GM12878 (cell line): ENCODE data around the gene ARL15. TPM values are rescaled to one million over a fixed set of nuclear protein-coding genes. Genes with fewer than 3 reads are reported as not detected.

Source experiments
- ATAC-seq: fragments of 200-7000 bp; cut with Tn5 transposase; 3 replicates; pipeline ENCODE4 v1.9.1; 2020; ENCODE audit warnings: mild to moderate bottlenecking, moderate library complexity
- BruUV-seq: library from RNA; stranded (reverse); fragments of 400-500 nt; replicated peaks from 2 replicates; lab custom pipeline; 2021; lab: Mats Ljungman, UMichigan
- CTCF ChIA-PET: fragments of 300-600 bp; sonication (Branson Sonifier 250); formaldehyde crosslinking; extraction: SDS; loops from one replicate; lab custom pipeline; 2021; ENCODE audit warnings: inconsistent platforms; lab: Yijun Ruan, JAX
- POLR2A ChIA-PET: fragments of 350-600 bp; formaldehyde crosslinking; extraction: SDS; loops from one replicate; lab custom pipeline; 2021; ENCODE audit warnings: inconsistent platforms; lab: Charles Lee
- RAD21 ChIA-PET: fragments of 300-600 bp; sonication (Branson Sonifier 250); formaldehyde crosslinking; loops from one replicate; lab custom pipeline; 2023; ENCODE audit warnings: antibody characterized with exemption; ENCODE audit not compliant: unreplicated experiment; lab: Charles Lee
- SMC1A ChIA-PET: fragments of 300-600 bp; sonication (Branson Sonifier 250); formaldehyde crosslinking; loops from one replicate; lab custom pipeline; 2023; ENCODE audit not compliant: unreplicated experiment, uncharacterized antibody; lab: Charles Lee
- DNase-seq: peaks from one replicate; pipeline ENCODE4 v3.0.0-alpha.2; 2011; ENCODE audit warnings: low read depth, low spot score
- FAIRE-seq: peaks from 3 replicates; lab custom pipeline; 2011; peaks lifted over from hg19 to GRCh38; lab: Jason Lieb, UNC
- H2AFZ ChIP-seq: 2 replicates; pipeline ENCODE4 v1.6.0; 2011; ENCODE audit warnings: low read depth, low read length, control low read depth; ENCODE audit not compliant: control insufficient read depth
- H3K27ac ChIP-seq: 2 replicates; pipeline ENCODE4 v1.5.1; 2011; ENCODE audit warnings: control low read depth; ENCODE audit not compliant: control insufficient read depth, insufficient read depth
- H3K27me3 ChIP-seq, 2 experiments: replicated peaks in 1 of 2; 2 replicates each; pipeline versions ENCODE4 v1.6.0 to v1.6.1; 2011; ENCODE audit warnings: low read length in 1 of 2; ENCODE audit not compliant: control insufficient read depth in 2 of 2, insufficient read depth in 2 of 2
- H3K36me3 ChIP-seq, 2 experiments: 2 replicates each; pipeline ENCODE4 v1.5.1; 2011; ENCODE audit warnings: low read length in 1 of 2; ENCODE audit not compliant: control insufficient read depth in 2 of 2, insufficient read depth in 2 of 2
- H3K4me1 ChIP-seq: 2 replicates; pipeline ENCODE4 v1.6.1; 2011; ENCODE audit warnings: mild to moderate bottlenecking, low read length, moderate library complexity, mixed read lengths; ENCODE audit not compliant: control insufficient read depth, insufficient read depth
- H3K4me2 ChIP-seq: 2 replicates; pipeline ENCODE4 v1.6.0; 2011; ENCODE audit warnings: control low read depth; ENCODE audit not compliant: control insufficient read depth, insufficient read depth
- H3K4me3 ChIP-seq: fragments of 200-600 bp; sonication (generic); 2 replicates; pipeline ENCODE4 v1.5.1; 2016
- H3K79me2 ChIP-seq: 2 replicates; pipeline ENCODE4 v1.6.0; 2011; ENCODE audit warnings: low read length; ENCODE audit not compliant: control insufficient read depth, insufficient read depth
- H3K9ac ChIP-seq: 2 replicates; pipeline ENCODE4 v1.8.0; 2011; ENCODE audit warnings: low read length, control low read depth, mixed read lengths; ENCODE audit not compliant: control insufficient read depth, insufficient read depth
- H3K9me3 ChIP-seq: replicated peaks from 3 replicates; pipeline ENCODE4 v1.5.1; 2011; ENCODE audit warnings: mild to moderate bottlenecking, low read length; ENCODE audit not compliant: control insufficient read depth, insufficient read depth
- H4K20me1 ChIP-seq: 2 replicates; pipeline ENCODE4 v1.6.0; 2011; ENCODE audit not compliant: control insufficient read depth, insufficient read depth
- BMI1 ChIP-seq: fragments of 450-650 bp; IDR thresholded peaks from 2 replicates; pipeline ENCODE4 v1.6.1; 2016; ENCODE audit warnings: mild to moderate bottlenecking, moderate library complexity, borderline replicate concordance
- CBX3 ChIP-seq: fragments of 200-600 bp; sonication (generic); IDR thresholded peaks from 2 replicates; pipeline ENCODE4 v1.6.1; 2016; ENCODE audit warnings: low read depth, borderline replicate concordance
- ETV6 ChIP-seq, 2 experiments: fragments of 450-650 bp in 1 of 2; IDR thresholded peaks in 1 of 2; conservative IDR thresholded peaks in 1 of 2; 2 replicates each; pipeline ENCODE4 v1.6.1; 2014; ENCODE audit warnings: antibody characterized with exemption in 1 of 2, borderline replicate concordance in 1 of 2, low read depth in 1 of 2, mild to moderate bottlenecking in 1 of 2, moderate library complexity in 1 of 2
- MEF2B ChIP-seq: fragments of 450-650 bp; IDR thresholded peaks from 2 replicates; pipeline ENCODE4 v1.6.1; 2018; ENCODE audit warnings: mild to moderate bottlenecking, moderate library complexity; ENCODE audit not compliant: partially characterized antibody, poor library complexity, severe bottlenecking
- POLR2AphosphoS5 ChIP-seq: IDR thresholded peaks from 2 replicates; pipeline ENCODE4 v1.6.1; 2011; ENCODE audit warnings: mild to moderate bottlenecking, low read length, inconsistent platforms
- RAD21 ChIP-seq: IDR thresholded peaks from 2 replicates; pipeline ENCODE4 v1.6.1; 2011; ENCODE audit warnings: mild to moderate bottlenecking, low read depth, low read length, moderate library complexity; ENCODE audit not compliant: insufficient read depth
- RELB ChIP-seq: fragments of 450-650 bp; IDR thresholded peaks from 2 replicates; pipeline ENCODE4 v1.6.1; 2017; ENCODE audit warnings: low read depth, mild to moderate bottlenecking, moderate library complexity
- SIN3A ChIP-seq: IDR thresholded peaks from 2 replicates; pipeline ENCODE4 v1.6.1; 2012; ENCODE audit warnings: low read depth, low read length, improper control_type of control experiment
- TBL1XR1 ChIP-seq: IDR thresholded peaks from 2 replicates; pipeline ENCODE4 v1.6.1; 2012; ENCODE audit warnings: low read depth, low read length, improper control_type of control experiment
- ZNF687 ChIP-seq: fragments of 450-650 bp; IDR thresholded peaks from 2 replicates; pipeline ENCODE4 v1.6.1; 2017; ENCODE audit warnings: mild to moderate bottlenecking, moderate library complexity
- WGBS: methylation state at CpG from one replicate; pipeline ENCODE4 v1.1.6; 2016; ENCODE audit warnings: low lambda C conversion rate; ENCODE audit not compliant: insufficient replicate concordance, insufficient coverage; ENCODE audit errors: missing lambda C conversion rate; 5-methylcytosine and 5-hydroxymethylcytosine counted together
- in situ Hi-C: fragments of 300-500 bp; cut with MboI; formaldehyde crosslinking; loops from 9 replicates; pipeline ENCODE4 v1.14.3; 2018; ENCODE audit warnings: mixed read lengths
- intact Hi-C: fragments of 100-400 bp; cut with micrococcal nuclease; formaldehyde crosslinking; loops from one replicate; pipeline ENCODE4 v1.14.2; 2022; ENCODE audit not compliant: unreplicated experiment
- polyA plus RNA-seq, 11 experiments: library from polyadenylated mRNA; depleted of rRNA in 4 of 11; unstranded in 6 of 11; stranded (reverse) in 5 of 11; fragments of >200 nt; fragmentation: Nextera tagmentation in 4 of 11; fragmentation: Illumina TruSeq in 1 of 11; extraction: Ambion mirVana in 4 of 11; extraction: Trizol in 1 of 11; gene quantifications; 1 replicate in 1 of 11; 2 replicates in 10 of 11; pipeline versions ENCODE4 v1.2.1 to v1.2.3, GENCODE V29; 2011 to 2016; ENCODE audit warnings: inconsistent platforms in 2 of 11, missing spikeins in 2 of 11, low read depth in 1 of 11
- total RNA-seq, 4 experiments: library from RNA; depleted of rRNA in 3 of 4; stranded (reverse); fragments of >200 nt in 3 of 4; fragmentation: Illumina TruSeq in 1 of 4; extraction: Trizol in 1 of 4; gene quantifications; 2 replicates each; pipeline versions ENCODE4 v1.2.1 to v1.2.3, GENCODE V29; 2013 to 2021

Gene ARL15
- total and polyA plus RNA-seq, 10 of the 15 experiments (the other 5 are each of a cell fraction or from before 2014, with no cell fraction given) = 3.6 to 11.0 (median 7.7) TPM

- ChIA-PET SMC1A (interaction anchor here (0.6 to 1.4 kb wide), 2 partner anchors 13 to 214 kb away, joined by 3 to 5 read pairs; no protein-coding TSS in a partner anchor), POLR2A (no interaction called here), CTCF (no interaction called here), RAD21 (no interaction called here)
- Histone ChIP-seq H3K4me2 (no peak overlapping the region), H3K9ac (no peak overlapping the region), H3K27ac (no peak overlapping the region), H2AFZ (no peak overlapping the region), H3K27me3 (no peaks in the 10 kb centered on the region), H3K9me3 (no peaks in the 10 kb centered on the region), H4K20me1 (no peaks in the 10 kb centered on the region; the same call in 1 of the 2 replicates), H3K36me3 (no peaks in the 10 kb centered on the region), H3K4me1 (no peaks in the 10 kb centered on the region), H3K79me2 (no peaks in the 10 kb centered on the region), H3K4me3 (no peak overlapping the region)
- FAIRE-seq = no peak
- 73% methylated on average over 1 of the region's 1 CpG for WGBS
- no peak for DNase-seq
- intact Hi-C loops (loop anchor here (10.0 kb wide), 1 partner anchor 1276 kb away; no protein-coding TSS in a partner anchor), in situ Hi-C loops (no loop called here)
- ATAC-seq = no peak
- no TSS peak for BruUV-seq
- TF ChIP-seq MEF2B (no peak), CBX3 (no peak), BMI1 (no peak), ZNF687 (no peak), ETV6 (conservative IDR thresholded peaks at IDR 0.05 in 1 of 2, IDR thresholded peaks at IDR 0.05 in 1 of 2; ENCODE audit: borderline replicate concordance in 1 of 2, low read depth in 1 of 2) (no peak), TBL1XR1 (no peak), RELB (no peak), POLR2AphosphoS5 (no peak), RAD21 (no peak), SIN3A (no peak)
These were observed 89.2 kb downstream of the ARL15 start for GRCh38 chr5:54221135-54221534.
